ENCODE results near the gene OR52A5. TPM values are rescaled to one million over a fixed set of nuclear protein-coding genes. Genes with fewer than 3 reads are reported as not detected.

Gene OR52A5
- total and polyA plus RNA-seq, 2 of the 13 experiments (the other 11 are each of a cell fraction or from before 2014, with no cell fraction given) = not detected

- POLR2A ChIA-PET = no interaction called here
- CTCF ChIA-PET (ENCODE audit: low intra/inter-chr PET ratio, low total read pairs) = interaction anchor here (1.5 to 3.0 kb wide), 3 partner anchors 167 to 684 kb away, joined by 5 to 18 read pairs (median 6); partner anchors contain the start of gene OR52N2
- FAIRE-seq = no peak
Observed at GRCh38 chr11:5123802-5124521, 14.2 kb downstream of the OR52A5 start.

More at GRCh38 chr11:5123802-5124521, 14.2 kb downstream of the OR52A5 start:
- H2AFZ ChIP-seq (ENCODE audit: low read length) = no peak overlapping the region
- H3K9ac ChIP-seq (ENCODE audit: insufficient read depth, low read depth, low read length) = no peak overlapping the region
- no peaks in the 10 kb centered on the region for H3K79me2 ChIP-seq (ENCODE audit: insufficient read depth, low read length)
- no peaks in the 10 kb centered on the region for H3K4me1 ChIP-seq (ENCODE audit: insufficient read depth, low read length)
- H3K27me3 ChIP-seq (ENCODE audit: control insufficient read depth in 1 of 2, insufficient read depth in 2 of 2, low read length in 2 of 2) = peaks cover 0 to 4% of the 10 kb centered on the region in 2 experiments; a peak in 1 of 5 replicates
- intact Hi-C loops (cut with micrococcal nuclease; ENCODE audit: unreplicated experiment) = no loop called here
- no peak overlapping the region for H3K4me3 ChIP-seq (replicated peaks in 1 of 3; ENCODE audit: insufficient read depth in 1 of 3, low read depth in 2 of 3, low read length in 3 of 3)
- no peak overlapping the region for H3K27ac ChIP-seq (ENCODE audit: extremely low read length, insufficient read depth, low read length)
- H3K9me3 ChIP-seq (ENCODE audit: low read length) = no peaks in the 10 kb centered on the region
- DNase-seq (ENCODE audit: low spot score) (peak; percentile 46), ATAC-seq (peak; percentile 86)
- no peaks in the 10 kb centered on the region for H4K20me1 ChIP-seq (ENCODE audit: insufficient read depth, low read length)
- no peaks in the 10 kb centered on the region for H3K36me3 ChIP-seq (replicated peaks in 1 of 2; ENCODE audit: control insufficient read depth in 1 of 2, insufficient read depth in 2 of 2, low read length in 2 of 2)
- no peak overlapping the region for H3K4me2 ChIP-seq (ENCODE audit: low read depth, low read length)
- in situ Hi-C loops (cut with HindIII; ENCODE audit: extremely low pct_ligation_motif_present, low pct_unique_long_range_greater_than_20kb) = loop anchor here (10.0 kb wide), 1 partner anchor 261 kb away; the partner anchor contains the start of gene OR51M1
- WGBS (ENCODE audit: low lambda C conversion rate) = 2% methylated on average over 4 of the region's 4 CpGs
- BruUV-seq (replicated peaks) = no TSS peak
- TF ChIP-seq, protein P1, sequence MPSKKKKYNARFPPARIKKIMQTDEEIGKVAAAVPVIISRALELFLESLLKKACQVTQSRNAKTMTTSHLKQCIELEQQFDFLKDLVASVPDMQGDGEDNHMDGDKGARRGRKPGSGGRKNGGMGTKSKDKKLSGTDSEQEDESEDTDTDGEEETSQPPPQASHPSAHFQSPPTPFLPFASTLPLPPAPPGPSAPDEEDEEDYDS (CRISPR knock-in tag; IDR thresholded peaks at IDR 0.05) = no peak
- TF ChIP-seq, protein P2, sequence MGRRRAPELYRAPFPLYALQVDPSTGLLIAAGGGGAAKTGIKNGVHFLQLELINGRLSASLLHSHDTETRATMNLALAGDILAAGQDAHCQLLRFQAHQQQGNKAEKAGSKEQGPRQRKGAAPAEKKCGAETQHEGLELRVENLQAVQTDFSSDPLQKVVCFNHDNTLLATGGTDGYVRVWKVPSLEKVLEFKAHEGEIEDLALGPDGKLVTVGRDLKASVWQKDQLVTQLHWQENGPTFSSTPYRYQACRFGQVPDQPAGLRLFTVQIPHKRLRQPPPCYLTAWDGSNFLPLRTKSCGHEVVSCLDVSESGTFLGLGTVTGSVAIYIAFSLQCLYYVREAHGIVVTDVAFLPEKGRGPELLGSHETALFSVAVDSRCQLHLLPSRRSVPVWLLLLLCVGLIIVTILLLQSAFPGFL (CRISPR knock-in tag; IDR thresholded peaks at IDR 0.05) = no peak
- TF ChIP-seq ZNF547 (CRISPR knock-in tag; IDR thresholded peaks at IDR 0.05) (no peak), STAG1 (CRISPR knock-in tag; IDR thresholded peaks at IDR 0.05) (peak; percentile 71), CEBPB (IDR thresholded peaks at IDR 0.05; ENCODE audit: borderline replicate concordance, low read depth, low read length) (peak; percentile 40; the same call in 1 of the 2 replicates), ZNF234 (CRISPR knock-in tag; conservative IDR thresholded peaks at IDR 0.05) (no peak), THYN1 (CRISPR knock-in tag; IDR thresholded peaks at IDR 0.05; ENCODE audit: borderline replicate concordance, low read depth) (no peak), SIN3B (IDR thresholded peaks at IDR 0.05; ENCODE audit: low read length) (no peak), ZNF674 (CRISPR knock-in tag; IDR thresholded peaks at IDR 0.05; ENCODE audit: low read depth) (no peak), SCMH1 (CRISPR knock-in tag; IDR thresholded peaks at IDR 0.05; ENCODE audit: borderline replicate concordance) (no peak), YEATS4 (CRISPR knock-in tag; IDR thresholded peaks at IDR 0.05; ENCODE audit: borderline replicate concordance) (no peak), CEBPG (CRISPR knock-in tag; IDR thresholded peaks at IDR 0.05) (peak; percentile 18; the same call in 1 of the 2 replicates), MIER3 (CRISPR knock-in tag; IDR thresholded peaks at IDR 0.05; ENCODE audit: borderline replicate concordance) (no peak), CBX2 (IDR thresholded peaks at IDR 0.05; ENCODE audit: low read depth, low read length) (no peak), CBX2 (CRISPR knock-in tag; IDR thresholded peaks at IDR 0.05; ENCODE audit: low read depth) (no peak), ZNF496 (CRISPR knock-in tag; IDR thresholded peaks at IDR 0.05; ENCODE audit: insufficient replicate concordance) (no peak), RAD21 (CRISPR knock-in tag; IDR thresholded peaks at IDR 0.05) (peak; percentile 33; the same call in 1 of the 2 replicates), ZNF775 (CRISPR knock-in tag; IDR thresholded peaks at IDR 0.05; ENCODE audit: borderline replicate concordance) (no peak), PRMT3 (CRISPR knock-in tag; IDR thresholded peaks at IDR 0.05; ENCODE audit: borderline replicate concordance, low read depth) (no peak), SMC3 (IDR thresholded peaks at IDR 0.05; ENCODE audit: low read length) (peak; percentile 41; the same call in 1 of the 2 replicates)
- TF ChIP-seq, protein P3, sequence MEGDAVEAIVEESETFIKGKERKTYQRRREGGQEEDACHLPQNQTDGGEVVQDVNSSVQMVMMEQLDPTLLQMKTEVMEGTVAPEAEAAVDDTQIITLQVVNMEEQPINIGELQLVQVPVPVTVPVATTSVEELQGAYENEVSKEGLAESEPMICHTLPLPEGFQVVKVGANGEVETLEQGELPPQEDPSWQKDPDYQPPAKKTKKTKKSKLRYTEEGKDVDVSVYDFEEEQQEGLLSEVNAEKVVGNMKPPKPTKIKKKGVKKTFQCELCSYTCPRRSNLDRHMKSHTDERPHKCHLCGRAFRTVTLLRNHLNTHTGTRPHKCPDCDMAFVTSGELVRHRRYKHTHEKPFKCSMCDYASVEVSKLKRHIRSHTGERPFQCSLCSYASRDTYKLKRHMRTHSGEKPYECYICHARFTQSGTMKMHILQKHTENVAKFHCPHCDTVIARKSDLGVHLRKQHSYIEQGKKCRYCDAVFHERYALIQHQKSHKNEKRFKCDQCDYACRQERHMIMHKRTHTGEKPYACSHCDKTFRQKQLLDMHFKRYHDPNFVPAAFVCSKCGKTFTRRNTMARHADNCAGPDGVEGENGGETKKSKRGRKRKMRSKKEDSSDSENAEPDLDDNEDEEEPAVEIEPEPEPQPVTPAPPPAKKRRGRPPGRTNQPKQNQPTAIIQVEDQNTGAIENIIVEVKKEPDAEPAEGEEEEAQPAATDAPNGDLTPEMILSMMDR (CRISPR knock-in tag; IDR thresholded peaks at IDR 0.05) = peak; percentile 76
